GM21576 (cell line): ENCODE results near the gene LPP.
A peak's percentile ranks its signal among the peaks of the same experiment; 100 is the strongest.

Experiments
- ATAC-seq: cut with Tn5 transposase; IDR thresholded peaks from one replicate; pipeline ENCODE4 v1.9.1; 2021; ENCODE audit warnings: mild to moderate bottlenecking, moderate library complexity; ENCODE audit not compliant: unreplicated experiment

Gene LPP

GRCh38 chr3:188296761-188297612 lies 143.0 kb downstream of the LPP start:
- ATAC-seq = no peak

- no peak for ATAC-seq
Observed at GRCh38 chr3:188298585-188298984, 144.6 kb downstream of the LPP start.

- no peak for ATAC-seq
Observed at GRCh38 chr3:188299068-188299467, 145.1 kb downstream of the LPP start.

GRCh38 chr3:188299708-188300107 lies 145.8 kb downstream of the LPP start:
- no peak for ATAC-seq

GRCh38 chr3:188301147-188301546 lies 147.2 kb downstream of the LPP start:
- no peak for ATAC-seq

- no peak for ATAC-seq
Observed at GRCh38 chr3:188303286-188303799, 149.4 kb downstream of the LPP start.

GRCh38 chr3:188303823-188304222 lies 149.9 kb downstream of the LPP start:
- no peak for ATAC-seq

- ATAC-seq = no peak
Observed at GRCh38 chr3:188304501-188304900, 150.5 kb downstream of the LPP start.

- ATAC-seq = no peak
Observed at GRCh38 chr3:188305220-188305619, 151.3 kb downstream of the LPP start.

GRCh38 chr3:188306435-188307005 lies 152.6 kb downstream of the LPP start:
- no peak for ATAC-seq

- ATAC-seq = peak; percentile 97
Observed at GRCh38 chr3:188309437-188310269, 155.7 kb downstream of the LPP start.

GRCh38 chr3:188310270-188310710 lies 156.3 kb downstream of the LPP start:
- ATAC-seq = no peak

GRCh38 chr3:188315553-188315952 lies 161.6 kb downstream of the LPP start:
- ATAC-seq = no peak

GRCh38 chr3:188316021-188316722 lies 162.2 kb downstream of the LPP start:
- ATAC-seq = no peak

GRCh38 chr3:188316723-188317070 lies 162.7 kb downstream of the LPP start:
- ATAC-seq = no peak

GRCh38 chr3:188319569-188319968 lies 165.6 kb downstream of the LPP start:
- no peak for ATAC-seq

GRCh38 chr3:188320757-188321156 lies 166.8 kb downstream of the LPP start:
- no peak for ATAC-seq

- ATAC-seq = no peak
Observed at GRCh38 chr3:188321258-188321657, 167.3 kb downstream of the LPP start.

- ATAC-seq = no peak
Observed at GRCh38 chr3:188322135-188322887, 168.4 kb downstream of the LPP start.
